Measurements from ENCODE around the gene KCNT2.

GRCh38 chr1:196628838-196629237 lies 20.6 kb upstream of the KCNT2 start:
- TF ChIP-seq CTCF (IDR thresholded peaks at IDR 0.05) = no peak
- TF ChIP-seq POLR2A (IDR thresholded peaks at IDR 0.05) = no peak

Data from sigmoid colon (tissue), 3 donors.